Measurements from ENCODE around the gene RFC3. TPM values are rescaled to one million over a fixed set of nuclear protein-coding genes. Genes with fewer than 3 reads are reported as not detected.

The RFC3 gene
- total RNA-seq, 4 donors from 2014 or later, result 11.8 to 14.9 (median 14.2) TPM

GRCh38 chr13:33875618-33876401 lies 57.9 kb downstream of the RFC3 start:
- no peak for TF ChIP-seq EP300 (IDR thresholded peaks at IDR 0.05)
- no peak for TF ChIP-seq CTCF (IDR thresholded peaks at IDR 0.05)
- TF ChIP-seq POLR2A (IDR thresholded peaks at IDR 0.05), result no peak
- WGBS, 2 donors, result 84 to 85% methylated on average over 10 of the region's 10 CpGs

GRCh38 chr13:33876716-33877394 lies 58.9 kb downstream of the RFC3 start:
- Histone ChIP-seq H3K36me3 (peaks cover 0 to 7% (median 0%) of the 10 kb centered on the region in 3 donors), H3K9me3 (peaks cover 0 to 4% (median 0%) of the 10 kb centered on the region in 4 donors), H3K27me3 (no peaks in the 10 kb centered on the region), H3K4me3 (no peak overlapping the region), H3K4me1 (no peaks in the 10 kb centered on the region), H3K27ac (no peak overlapping the region)
- 85 to 90% methylated on average over 5 of the region's 5 CpGs for WGBS, 2 donors
- TF ChIP-seq CTCF (IDR thresholded peaks at IDR 0.05) (no peak), POLR2A (IDR thresholded peaks at IDR 0.05) (no peak), EP300 (IDR thresholded peaks at IDR 0.05) (no peak)
- no peak for DNase-seq (ENCODE audit: low spot score in 2 of 2)

More at GRCh38 chr13:33875618-33876401, 57.9 kb downstream of the RFC3 start:
- DNase-seq (ENCODE audit: low spot score in 2 of 2), result no peak
- peaks cover 0 to 4% (median 0%) of the 10 kb centered on the region in 3 donors for H3K36me3 ChIP-seq
- no peaks in the 10 kb centered on the region for H3K4me1 ChIP-seq
- H3K4me3 ChIP-seq, result no peak overlapping the region
- no peak overlapping the region for H3K27ac ChIP-seq
- no peaks in the 10 kb centered on the region for H3K27me3 ChIP-seq
- peaks cover 0 to 4% (median 0%) of the 10 kb centered on the region in 4 donors for H3K9me3 ChIP-seq

- Histone ChIP-seq H3K9me3 (peaks cover 0 to 4% (median 0%) of the 10 kb centered on the region in 4 donors), H3K36me3 (peaks cover 0 to 7% (median 0%) of the 10 kb centered on the region in 3 donors), H3K4me3 (no peak overlapping the region), H3K27ac (no peak overlapping the region), H3K27me3 (no peaks in the 10 kb centered on the region), H3K4me1 (no peaks in the 10 kb centered on the region)
- 34 to 41% methylated on average over 2 of the region's 2 CpGs for WGBS, 2 donors
- TF ChIP-seq EP300 (IDR thresholded peaks at IDR 0.05) (no peak), POLR2A (IDR thresholded peaks at IDR 0.05) (no peak), CTCF (IDR thresholded peaks at IDR 0.05) (no peak)
- no peak for DNase-seq (ENCODE audit: low spot score in 2 of 2)
Measured at GRCh38 chr13:33879118-33879517, 61.2 kb downstream of the RFC3 start.

GRCh38 chr13:33882804-33883203 lies 64.9 kb downstream of the RFC3 start:
- no peak overlapping the region for H3K27ac ChIP-seq
- H3K27me3 ChIP-seq, result no peaks in the 10 kb centered on the region
- TF ChIP-seq EP300 (IDR thresholded peaks at IDR 0.05) (no peak), CTCF (IDR thresholded peaks at IDR 0.05) (no peak), POLR2A (IDR thresholded peaks at IDR 0.05) (no peak)
- peaks cover 0 to 4% (median 0%) of the 10 kb centered on the region in 4 donors for H3K9me3 ChIP-seq
- peaks cover 0 to 7% (median 0%) of the 10 kb centered on the region in 3 donors for H3K36me3 ChIP-seq
- H3K4me3 ChIP-seq, result no peak overlapping the region
- DNase-seq (ENCODE audit: low spot score in 2 of 2), result no peak
- no peaks in the 10 kb centered on the region for H3K4me1 ChIP-seq
